ENCODE data around the gene KRTAP10-8. TPM values are rescaled to one million over a fixed set of nuclear protein-coding genes. Genes with fewer than 3 reads are reported as not detected.

KRTAP10-8 gene
- total and polyA plus RNA-seq, 8 donors, result not detected

GRCh38 chr21:44582055-44582454 is 29.8 kb upstream of the KRTAP10-8 start:
- H3K4me3 ChIP-seq, result no peak overlapping the region
- TF ChIP-seq CTCF (IDR thresholded peaks at IDR 0.05), result no peak
- no peak for TF ChIP-seq EP300 (IDR thresholded peaks at IDR 0.05)
- no peak for TF ChIP-seq POLR2AphosphoS5 (IDR thresholded peaks at IDR 0.05)
- TF ChIP-seq POLR2A (IDR thresholded peaks at IDR 0.05), result no peak
- WGBS, 5 donors, result 74 to 82% (median 79%) methylated on average over 15 of the region's 15 CpGs
- no peak for DNase-seq
- H3K9me3 ChIP-seq, result peaks cover 0 to 36% (median 24%) of the 10 kb centered on the region in 4 donors
- no peaks in the 10 kb centered on the region for H3K36me3 ChIP-seq
- intact Hi-C loops (cut with DNase I; ENCODE audit: low total_unique reads), result no loop called here
- peaks cover 0 to 53% (median 6%) of the 10 kb centered on the region in 3 donors for H3K27me3 ChIP-seq
- no peak overlapping the region for H3K27ac ChIP-seq
- no peaks in the 10 kb centered on the region for H3K4me1 ChIP-seq

- intact Hi-C loops (cut with DNase I; ENCODE audit: low total_unique reads), result no loop called here
- no peak overlapping the region for H3K27ac ChIP-seq
- H3K4me1 ChIP-seq, result no peaks in the 10 kb centered on the region
- peaks cover 0 to 30% (median 17%) of the 10 kb centered on the region in 4 donors for H3K9me3 ChIP-seq
- peaks cover 0 to 53% (median 6%) of the 10 kb centered on the region in 3 donors for H3K27me3 ChIP-seq
- TF ChIP-seq POLR2AphosphoS5 (IDR thresholded peaks at IDR 0.05) (no peak), EP300 (IDR thresholded peaks at IDR 0.05) (no peak), POLR2A (IDR thresholded peaks at IDR 0.05) (no peak), CTCF (IDR thresholded peaks at IDR 0.05) (no peak)
- 18 to 29% (median 20%) methylated on average over 11 of the region's 11 CpGs for WGBS, 5 donors
- no peaks in the 10 kb centered on the region for H3K36me3 ChIP-seq
- H3K4me3 ChIP-seq, result no peak overlapping the region
- DNase-seq, result peak in 1 of 2 donors; percentile 45
These were observed 28.6 kb upstream of the KRTAP10-8 start for GRCh38 chr21:44583089-44583799.

GRCh38 chr21:44583800-44584147 is 28.1 kb upstream of the KRTAP10-8 start:
- H3K27ac ChIP-seq, result no peak overlapping the region
- no peak for DNase-seq
- no peaks in the 10 kb centered on the region for H3K4me1 ChIP-seq
- 69 to 75% (median 72%) methylated on average over 6 of the region's 6 CpGs for WGBS, 5 donors
- TF ChIP-seq CTCF (IDR thresholded peaks at IDR 0.05) (no peak), POLR2AphosphoS5 (IDR thresholded peaks at IDR 0.05) (no peak), POLR2A (IDR thresholded peaks at IDR 0.05) (no peak), EP300 (IDR thresholded peaks at IDR 0.05) (no peak)
- intact Hi-C loops (cut with DNase I; ENCODE audit: low total_unique reads), result no loop called here
- no peaks in the 10 kb centered on the region for H3K36me3 ChIP-seq
- H3K27me3 ChIP-seq, result peaks cover 0 to 50% (median 6%) of the 10 kb centered on the region in 3 donors
- peaks cover 0 to 30% (median 17%) of the 10 kb centered on the region in 4 donors for H3K9me3 ChIP-seq
- no peak overlapping the region for H3K4me3 ChIP-seq

- TF ChIP-seq POLR2A (IDR thresholded peaks at IDR 0.05), result no peak
- no peak for TF ChIP-seq CTCF (IDR thresholded peaks at IDR 0.05)
- TF ChIP-seq POLR2AphosphoS5 (IDR thresholded peaks at IDR 0.05), result no peak
- no peak for TF ChIP-seq EP300 (IDR thresholded peaks at IDR 0.05)
- no peak overlapping the region for H3K27ac ChIP-seq
- H3K4me1 ChIP-seq, result no peaks in the 10 kb centered on the region
- peaks cover 0 to 20% (median 12%) of the 10 kb centered on the region in 4 donors for H3K9me3 ChIP-seq
- DNase-seq, result no peak
- no peak overlapping the region for H3K4me3 ChIP-seq
- intact Hi-C loops (cut with DNase I; ENCODE audit: low total_unique reads), result no loop called here
- peaks cover 0 to 55% (median 6%) of the 10 kb centered on the region in 3 donors for H3K27me3 ChIP-seq
- 76 to 86% (median 79%) methylated on average over 2 to 3 of the region's 3 CpGs for WGBS, 5 donors
- no peaks in the 10 kb centered on the region for H3K36me3 ChIP-seq
These were observed 26.0 kb upstream of the KRTAP10-8 start for GRCh38 chr21:44585892-44586291.
